Lower lobe of right lung (tissue), 2 donors: ENCODE results near the gene RAB11A. TPM values are rescaled to one million over a fixed set of nuclear protein-coding genes. Genes with fewer than 3 reads are reported as not detected.

Experiments
- ATAC-seq, 2 donors: fragments of 200-7000 bp; cut with Tn5 transposase; one replicate each; pipeline ENCODE4 v1.9.1; 2020 to 2022; ENCODE audit warnings: mild to moderate bottlenecking in 2 of 2, moderate library complexity in 2 of 2
- DNase-seq: peaks from one replicate; pipeline ENCODE4 v3.0.0-alpha.2; 2020
- H3K27ac ChIP-seq: fragments of 200-600 bp; one replicate; pipeline ENCODE4 v1.8.0; 2022
- H3K27me3 ChIP-seq: fragments of 200-600 bp; one replicate; pipeline ENCODE4 v1.8.0; 2022; ENCODE audit warnings: low read depth
- H3K36me3 ChIP-seq: fragments of 200-600 bp; one replicate; pipeline ENCODE4 v1.8.0; 2022; ENCODE audit warnings: mild to moderate bottlenecking
- H3K4me1 ChIP-seq: fragments of 200-600 bp; one replicate; pipeline ENCODE4 v1.8.0; 2022
- H3K4me3 ChIP-seq: fragments of 200-600 bp; one replicate; pipeline ENCODE4 v1.8.0; 2022; ENCODE audit warnings: mild to moderate bottlenecking
- H3K9me3 ChIP-seq: fragments of 200-600 bp; one replicate; pipeline ENCODE4 v1.8.0; 2022
- CTCF ChIP-seq: fragments of 200-600 bp; IDR thresholded peaks from one replicate; pipeline ENCODE4 v1.8.0; 2022; ENCODE audit warnings: antibody characterized with exemption, mild to moderate bottlenecking
- intact Hi-C: fragments of 100-400 bp; cut with DNase I; formaldehyde crosslinking; loops from one replicate; pipeline ENCODE4 v1.11.0; 2022
- total RNA-seq: library from RNA; stranded (reverse); fragmentation: NEBNext Ultra II Directional; extraction: Animal tissue kit (Norgen Biotek cat#: 25700); gene quantifications from one replicate; pipeline ENCODE4 v1.2.1, GENCODE V29; 2021
- donor health status: DM: no; HTN: yes; CAD: no; lungs with severe emphysema.

Gene RAB11A
- total RNA-seq, 1 donor from 2014 or later = 218 TPM

GRCh38 chr15:65851981-65852380 lies 17.3 kb upstream of the RAB11A start:
- H3K9me3 ChIP-seq = no peaks in the 10 kb centered on the region

GRCh38 chr15:65856821-65857455 lies 12.4 kb upstream of the RAB11A start:
- Histone ChIP-seq H3K27me3 (no peaks in the 10 kb centered on the region), H3K27ac (no peak overlapping the region)
- intact Hi-C loops = no loop called here

More at GRCh38 chr15:65851981-65852380, 17.3 kb upstream of the RAB11A start:
- no peak for TF ChIP-seq CTCF
- Histone ChIP-seq H3K4me1 (no peaks in the 10 kb centered on the region), H3K27ac (no peak overlapping the region), H3K4me3 (no peak overlapping the region), H3K36me3 (no peaks in the 10 kb centered on the region), H3K27me3 (no peaks in the 10 kb centered on the region)
- no peak for ATAC-seq
- intact Hi-C loops = no loop called here
- DNase-seq = no peak

GRCh38 chr15:65857718-65858402 lies 11.4 kb upstream of the RAB11A start:
- Histone ChIP-seq H3K36me3 (no peaks in the 10 kb centered on the region), H3K27ac (no peak overlapping the region), H3K4me1 (no peaks in the 10 kb centered on the region), H3K27me3 (no peaks in the 10 kb centered on the region), H3K4me3 (no peak overlapping the region), H3K9me3 (no peaks in the 10 kb centered on the region)
- no peak for TF ChIP-seq CTCF
- DNase-seq = no peak
- intact Hi-C loops = no loop called here
- ATAC-seq = no peak

More at GRCh38 chr15:65856821-65857455, 12.4 kb upstream of the RAB11A start:
- TF ChIP-seq CTCF = peak; percentile 90
- peak; percentile 84 for DNase-seq
- Histone ChIP-seq H3K4me3 (no peak overlapping the region), H3K9me3 (no peaks in the 10 kb centered on the region), H3K4me1 (no peaks in the 10 kb centered on the region), H3K36me3 (no peaks in the 10 kb centered on the region)
- ATAC-seq = peak; percentile 81 to 82

GRCh38 chr15:65862682-65863081 lies 6.6 kb upstream of the RAB11A start:
- peak; percentile 34 for TF ChIP-seq CTCF
- intact Hi-C loops = no loop called here
- Histone ChIP-seq H3K27ac (no peak overlapping the region), H3K4me3 (no peak overlapping the region), H3K4me1 (no peaks in the 10 kb centered on the region), H3K9me3 (no peaks in the 10 kb centered on the region), H3K36me3 (no peaks in the 10 kb centered on the region), H3K27me3 (no peaks in the 10 kb centered on the region)
- DNase-seq = no peak
- ATAC-seq = peak; percentile 83 to 88

GRCh38 chr15:65863106-65863505 lies 6.2 kb upstream of the RAB11A start:
- intact Hi-C loops = no loop called here
- no peak for ATAC-seq
- no peak for TF ChIP-seq CTCF

More at GRCh38 chr15:65863106-65863505, 6.2 kb upstream of the RAB11A start:
- DNase-seq = no peak
- H3K4me3 ChIP-seq = no peak overlapping the region
- no peaks in the 10 kb centered on the region for H3K36me3 ChIP-seq
- no peak overlapping the region for H3K27ac ChIP-seq
- H3K4me1 ChIP-seq = no peaks in the 10 kb centered on the region
- H3K27me3 ChIP-seq = no peaks in the 10 kb centered on the region
- no peaks in the 10 kb centered on the region for H3K9me3 ChIP-seq
